Stomach (tissue), 9 donors: ENCODE measurements around the gene PRAC2. TPM values are rescaled to one million over a fixed set of nuclear protein-coding genes. Genes with fewer than 3 reads are reported as not detected.
A peak's percentile ranks its signal among the peaks of the same experiment; 100 is the strongest.

Source experiments
- DNase-seq, 2 donors: peaks; one replicate each; pipeline versions ENCODE4 v3.0.0 to v3.0.0-alpha.2; 2013 to 2019
- H3K27ac ChIP-seq, 5 donors: fragments of 200-600 bp in 4 of 5; sonication (generic) in 4 of 5; one replicate each; pipeline ENCODE4 v1.5.1; 2013 to 2019; ENCODE audit warnings: mild to moderate bottlenecking in 1 of 5, moderate library complexity in 1 of 5
- H3K27me3 ChIP-seq, 3 donors: fragments of 200-600 bp; sonication (generic); one replicate each; pipeline ENCODE4 v1.5.1; 2017 to 2019; ENCODE audit warnings: mixed run types in 1 of 3
- H3K36me3 ChIP-seq, 4 donors: fragments of 200-600 bp; sonication (generic); 1 replicate in 3 of 4; 2 replicates in 1 of 4; pipeline ENCODE4 v1.5.1; 2016 to 2019
- H3K4me1 ChIP-seq, 4 donors: fragments of 200-600 bp; sonication (generic); one replicate each; pipeline ENCODE4 v1.5.1; 2016 to 2019
- H3K4me3 ChIP-seq, 4 donors: fragments of 200-600 bp; sonication (generic) in 3 of 4; one replicate each; pipeline ENCODE4 v1.5.1; 2016 to 2019; ENCODE audit warnings: mild to moderate bottlenecking in 1 of 4
- H3K9me3 ChIP-seq, 4 donors: fragments of 200-600 bp; sonication (generic); one replicate each; pipeline ENCODE4 v1.5.1; 2016 to 2019
- EP300 ChIP-seq: sonication (generic); formaldehyde crosslinking; IDR thresholded peaks from one replicate; pipeline ENCODE4 v1.6.1; 2017; ENCODE audit warnings: antibody characterized with exemption
- POLR2A ChIP-seq, 4 donors: fragments of 450-650 bp; IDR thresholded peaks; one replicate each; pipeline ENCODE4 v1.6.1; 2016; ENCODE audit warnings: antibody characterized with exemption in 4 of 4, control low read depth in 2 of 4, mild to moderate bottlenecking in 1 of 4, moderate library complexity in 1 of 4
- POLR2AphosphoS5 ChIP-seq, 3 donors: sonication (generic); formaldehyde crosslinking; IDR thresholded peaks; one replicate each; pipeline ENCODE4 v1.6.1; 2016; ENCODE audit warnings: antibody characterized with exemption in 3 of 3
- WGBS, 5 donors: extraction: QIAGEN DNeasy Blood & Tissue Kit in 3 of 5; methylation state at CpG; one replicate each; pipeline versions ENCODE4 v1.1.5 to v1.1.7; 2013 to 2018; 5-methylcytosine and 5-hydroxymethylcytosine counted together
- intact Hi-C: fragments of 100-400 bp; cut with DNase I; formaldehyde crosslinking; loops from one replicate; pipeline ENCODE4 v1.15.1; 2023; ENCODE audit warnings: low total_unique reads
- polyA plus RNA-seq, 3 donors: library from polyadenylated mRNA; stranded (reverse); fragments of 200-250 nt; gene quantifications; one replicate each; pipeline ENCODE4 v1.2.3, GENCODE V29; 2013
- total RNA-seq, 5 donors: library from RNA; depleted of rRNA; stranded (reverse); fragments of >200 nt; gene quantifications; one replicate each; pipeline versions ENCODE4 v1.1.0 to v1.2.3, GENCODE V29; 2014 to 2016
- TF ChIP-seq, protein P1 (sequence below), 7 experiments: fragments of 450-650 bp in 4 of 7; fragments of 200-600 bp in 3 of 7; sonication (generic) in 3 of 7; IDR thresholded peaks; one replicate each; pipeline ENCODE4 v1.5.1; 2016 to 2019; ENCODE audit warnings: antibody characterized with exemption in 7 of 7, control low read depth in 2 of 7, mild to moderate bottlenecking in 1 of 7
- donor health status: healthy with polysubstance abuse.
- donor health status: Bipolar disorder and iron deficiency.
- donor health status: healthy.

PRAC2 gene
- total and polyA plus RNA-seq, 8 donors, result not detected

- TF ChIP-seq POLR2AphosphoS5 (IDR thresholded peaks at IDR 0.05), result no peak
- TF ChIP-seq, protein P1, sequence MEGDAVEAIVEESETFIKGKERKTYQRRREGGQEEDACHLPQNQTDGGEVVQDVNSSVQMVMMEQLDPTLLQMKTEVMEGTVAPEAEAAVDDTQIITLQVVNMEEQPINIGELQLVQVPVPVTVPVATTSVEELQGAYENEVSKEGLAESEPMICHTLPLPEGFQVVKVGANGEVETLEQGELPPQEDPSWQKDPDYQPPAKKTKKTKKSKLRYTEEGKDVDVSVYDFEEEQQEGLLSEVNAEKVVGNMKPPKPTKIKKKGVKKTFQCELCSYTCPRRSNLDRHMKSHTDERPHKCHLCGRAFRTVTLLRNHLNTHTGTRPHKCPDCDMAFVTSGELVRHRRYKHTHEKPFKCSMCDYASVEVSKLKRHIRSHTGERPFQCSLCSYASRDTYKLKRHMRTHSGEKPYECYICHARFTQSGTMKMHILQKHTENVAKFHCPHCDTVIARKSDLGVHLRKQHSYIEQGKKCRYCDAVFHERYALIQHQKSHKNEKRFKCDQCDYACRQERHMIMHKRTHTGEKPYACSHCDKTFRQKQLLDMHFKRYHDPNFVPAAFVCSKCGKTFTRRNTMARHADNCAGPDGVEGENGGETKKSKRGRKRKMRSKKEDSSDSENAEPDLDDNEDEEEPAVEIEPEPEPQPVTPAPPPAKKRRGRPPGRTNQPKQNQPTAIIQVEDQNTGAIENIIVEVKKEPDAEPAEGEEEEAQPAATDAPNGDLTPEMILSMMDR (IDR thresholded peaks at IDR 0.05), result no peak
- no peak for TF ChIP-seq POLR2A (IDR thresholded peaks at IDR 0.05)
- Histone ChIP-seq H3K4me3 (peak overlapping the region in 1 of 4 donors; percentile 12), H3K27ac (no peak overlapping the region), H3K4me1 (peaks cover 8 to 34% (median 21%) of the 10 kb centered on the region in 4 donors), H3K36me3 (no peaks in the 10 kb centered on the region), H3K9me3 (no peaks in the 10 kb centered on the region), H3K27me3 (peaks cover 38 to 100% (median 95%) of the 10 kb centered on the region in 3 donors)
- 3 to 10% (median 5%) methylated on average over 32 to 50 of the region's 50 CpGs for WGBS, 5 donors
- no peak for DNase-seq
- intact Hi-C loops, result no loop called here
Observed at GRCh38 chr17:48732688-48733629, 10.0 kb downstream of the PRAC2 start.

- Histone ChIP-seq H3K4me1 (peaks cover 2 to 27% (median 15%) of the 10 kb centered on the region in 4 donors), H3K4me3 (no peak overlapping the region), H3K27ac (no peak overlapping the region), H3K9me3 (no peaks in the 10 kb centered on the region), H3K36me3 (no peaks in the 10 kb centered on the region), H3K27me3 (peaks cover 37 to 100% (median 95%) of the 10 kb centered on the region in 3 donors)
- no peak for TF ChIP-seq EP300
- TF ChIP-seq, protein P1 (IDR thresholded peaks at IDR 0.05), result no peak
- no peak for TF ChIP-seq POLR2AphosphoS5 (IDR thresholded peaks at IDR 0.05)
- no peak for TF ChIP-seq POLR2A (IDR thresholded peaks at IDR 0.05)
- DNase-seq, result no peak
- 10 to 17% (median 16%) methylated on average over 22 of the region's 22 CpGs for WGBS, 5 donors
- intact Hi-C loops, result no loop called here
Observed at GRCh38 chr17:48733632-48734328, 10.8 kb downstream of the PRAC2 start.

GRCh38 chr17:48734333-48735061, 11.5 kb downstream of the PRAC2 start:
- 9 to 13% (median 11%) methylated on average over 13 to 14 of the region's 14 CpGs for WGBS, 5 donors
- intact Hi-C loops, result no loop called here
- TF ChIP-seq, protein P1 (IDR thresholded peaks at IDR 0.05), result no peak
- TF ChIP-seq POLR2A (IDR thresholded peaks at IDR 0.05) (no peak), POLR2AphosphoS5 (IDR thresholded peaks at IDR 0.05) (no peak), EP300 (no peak)
- Histone ChIP-seq H3K27me3 (peaks cover 44 to 100% (median 95%) of the 10 kb centered on the region in 3 donors), H3K9me3 (no peaks in the 10 kb centered on the region), H3K4me1 (peaks cover 0 to 28% (median 13%) of the 10 kb centered on the region in 4 donors), H3K4me3 (no peak overlapping the region), H3K36me3 (no peaks in the 10 kb centered on the region), H3K27ac (no peak overlapping the region)
- DNase-seq, result no peak

- WGBS, 5 donors, result 2 to 11% (median 4%) methylated on average over 7 of the region's 7 CpGs
- peaks cover 45 to 100% (median 95%) of the 10 kb centered on the region in 3 donors for H3K27me3 ChIP-seq
- H3K9me3 ChIP-seq, result no peaks in the 10 kb centered on the region
- H3K4me3 ChIP-seq, result no peak overlapping the region
- no peak for DNase-seq
- H3K27ac ChIP-seq, result no peak overlapping the region
- intact Hi-C loops, result no loop called here
- TF ChIP-seq POLR2AphosphoS5 (IDR thresholded peaks at IDR 0.05), result no peak
- no peak for TF ChIP-seq POLR2A (IDR thresholded peaks at IDR 0.05)
- TF ChIP-seq EP300, result no peak
- TF ChIP-seq, protein P1 (IDR thresholded peaks at IDR 0.05), result no peak
- no peaks in the 10 kb centered on the region for H3K36me3 ChIP-seq
- H3K4me1 ChIP-seq, result peaks cover 0 to 30% (median 13%) of the 10 kb centered on the region in 4 donors
Observed at GRCh38 chr17:48735062-48735351, 12.0 kb downstream of the PRAC2 start.
